ENCODE results near the gene TMEM91.

DNA sequence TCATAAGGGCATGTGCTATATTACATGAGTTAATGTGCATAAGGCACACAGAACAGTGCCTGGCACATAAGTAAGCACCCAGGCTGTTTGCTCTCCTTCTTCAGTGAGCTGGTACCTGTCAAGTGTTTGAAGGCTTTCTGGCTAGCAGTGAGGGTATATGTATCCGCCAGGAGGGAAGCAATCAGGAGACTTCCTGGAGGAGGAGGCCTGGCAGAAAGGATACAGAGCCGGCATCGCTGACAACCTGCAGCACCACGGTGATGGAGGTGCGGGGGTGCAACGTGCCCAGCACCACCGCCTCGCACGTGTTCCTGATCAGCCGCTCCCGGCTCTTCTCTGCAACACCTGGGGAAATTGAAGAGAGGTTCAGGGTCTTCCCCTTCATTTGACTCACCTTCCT lies 15.3 kb downstream of the TMEM91 start:
- TF ChIP-seq CTCF (IDR thresholded peaks at IDR 0.05; ENCODE audit: insufficient read depth, low read depth, low read length): no peak
- TF ChIP-seq EZH2 (IDR thresholded peaks at IDR 0.05; ENCODE audit: insufficient read depth, low read length): no peak
